IPS-NIHi11 (cell line): ENCODE results near the gene QPCTL.
"Not testable (repeated sequence)": the region's sequence is repeated elsewhere in the genome, so short reads cannot be mapped to it uniquely, and the experiment has no call there.

Experiments
- DNase-seq: peaks from one replicate; pipeline ENCODE4 v3.0.0; 2012; ENCODE audit warnings: mixed read lengths, low spot score

Gene QPCTL

GRCh38 chr19:45717131-45717982, 24.9 kb downstream of the QPCTL start:
- DNase-seq = peak; percentile 96

- DNase-seq = peak; percentile 26
Observed at GRCh38 chr19:45717983-45718650, 25.7 kb downstream of the QPCTL start.

GRCh38 chr19:45720065-45720464, 27.6 kb downstream of the QPCTL start:
- not testable (repeated sequence) for DNase-seq

GRCh38 chr19:45728683-45729082, 36.2 kb downstream of the QPCTL start:
- not testable (repeated sequence) for DNase-seq

GRCh38 chr19:45729800-45730290, 37.4 kb downstream of the QPCTL start:
- no peak for DNase-seq

- DNase-seq = peak; percentile 93
Observed at GRCh38 chr19:45730368-45731288, 38.2 kb downstream of the QPCTL start, which contains the start of gene FBXO46. Gene FBXO46 (minus strand): TSS chr19:45730896. CDS start chr19:45713495, 17,401 bp downstream.

GRCh38 chr19:45733160-45733810, 40.8 kb downstream of the QPCTL start, which contains the start of gene MEIOSIN:
Gene MEIOSIN (plus strand): TSS chr19:45733439. CDS start chr19:45735377, 1,938 bp downstream.
- no peak for DNase-seq

- no peak for DNase-seq
Observed at GRCh38 chr19:45739498-45740439, 47.3 kb downstream of the QPCTL start.

- DNase-seq = no peak
Observed at GRCh38 chr19:45742969-45743368, 50.5 kb downstream of the QPCTL start.

- DNase-seq = no peak
Observed at GRCh38 chr19:45745606-45746005, 53.1 kb downstream of the QPCTL start.

GRCh38 chr19:45746866-45747265, 54.4 kb downstream of the QPCTL start:
- no peak for DNase-seq

- DNase-seq = no peak
Observed at GRCh38 chr19:45747513-45747912, 55.0 kb downstream of the QPCTL start.

GRCh38 chr19:45751483-45751882, 59.0 kb downstream of the QPCTL start:
- DNase-seq = not testable (repeated sequence)

GRCh38 chr19:45752639-45753038, 60.2 kb downstream of the QPCTL start:
- DNase-seq = no peak

GRCh38 chr19:45753548-45753947, 61.1 kb downstream of the QPCTL start:
- peak; percentile 75 for DNase-seq
